ENCODE measurements around the gene TTYH2.
"Not testable (repeated sequence)": the region's sequence is repeated elsewhere in the genome, so short reads cannot be mapped to it uniquely, and the experiment has no call there.

Gene TTYH2

GRCh38 chr17:74239172-74239571 lies 25.8 kb downstream of the TTYH2 start:
- DNase-seq = no peak

GRCh38 chr17:74240618-74241205 lies 27.3 kb downstream of the TTYH2 start:
- no peak for DNase-seq

GRCh38 chr17:74241431-74241830 lies 28.1 kb downstream of the TTYH2 start:
- DNase-seq = no peak

GRCh38 chr17:74241847-74242246 lies 28.5 kb downstream of the TTYH2 start:
- no peak for DNase-seq

DNA sequence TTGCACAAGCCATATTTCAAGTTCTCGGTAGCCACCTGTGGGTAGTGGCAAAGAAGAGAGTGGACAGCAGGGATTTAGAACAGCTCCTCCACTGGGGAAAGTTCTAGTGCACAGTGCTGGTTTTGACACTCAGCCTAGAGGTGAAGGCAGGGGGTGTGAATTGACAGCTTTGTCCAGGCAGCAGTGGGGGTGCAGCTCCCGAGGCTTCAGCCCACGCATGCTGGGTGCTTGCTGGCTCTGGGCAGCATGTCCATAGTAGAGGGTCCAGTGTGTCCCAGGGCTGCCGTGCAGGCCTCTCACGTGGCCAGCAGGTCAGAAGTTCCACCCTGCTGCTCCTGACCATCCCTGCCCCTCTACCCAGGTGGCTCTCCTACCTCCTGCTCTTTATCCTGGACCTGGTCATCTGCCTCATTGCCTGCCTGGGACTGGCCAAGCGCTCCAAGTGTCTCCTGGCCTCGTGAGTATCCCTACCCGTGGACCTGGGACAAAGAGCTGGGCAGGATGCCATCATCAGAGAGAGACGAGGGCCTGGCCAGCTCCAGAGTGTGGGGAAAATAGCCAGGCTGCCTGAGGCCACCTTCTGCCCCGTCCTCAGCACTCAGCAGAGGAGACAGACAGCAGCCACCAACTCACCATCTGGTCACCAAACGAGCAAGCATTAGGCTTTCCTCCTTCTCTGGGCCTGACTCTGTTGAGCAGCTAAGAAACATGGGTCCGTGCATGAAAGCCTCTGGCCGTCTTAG lies 29.8 kb downstream of the TTYH2 start:
- no peak for DNase-seq

- no peak for DNase-seq
These were observed 30.8 kb downstream of the TTYH2 start for GRCh38 chr17:74244128-74244527.

DNA sequence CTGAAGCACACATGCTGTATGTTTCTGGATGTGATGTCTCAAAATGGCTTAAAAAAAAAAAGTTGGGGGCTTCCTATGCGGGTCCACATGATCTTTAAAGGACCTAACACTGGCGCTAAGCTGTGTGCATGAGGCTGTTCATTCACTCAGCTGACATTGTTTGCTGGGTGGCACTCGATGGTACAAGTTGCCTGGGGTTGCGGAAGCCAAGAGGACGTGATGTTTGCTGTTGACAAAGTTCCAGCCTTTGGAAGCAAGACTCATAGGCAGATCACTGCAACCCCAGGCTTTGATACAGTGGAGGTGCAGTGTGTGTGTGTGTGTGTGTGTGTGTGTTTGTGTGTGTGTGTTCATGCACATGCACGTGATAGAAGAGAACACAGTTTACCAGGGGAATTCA lies 31.2 kb downstream of the TTYH2 start:
- DNase-seq = no peak

- DNase-seq = no peak
These were observed 31.9 kb downstream of the TTYH2 start for GRCh38 chr17:74245145-74245831.

DNA sequence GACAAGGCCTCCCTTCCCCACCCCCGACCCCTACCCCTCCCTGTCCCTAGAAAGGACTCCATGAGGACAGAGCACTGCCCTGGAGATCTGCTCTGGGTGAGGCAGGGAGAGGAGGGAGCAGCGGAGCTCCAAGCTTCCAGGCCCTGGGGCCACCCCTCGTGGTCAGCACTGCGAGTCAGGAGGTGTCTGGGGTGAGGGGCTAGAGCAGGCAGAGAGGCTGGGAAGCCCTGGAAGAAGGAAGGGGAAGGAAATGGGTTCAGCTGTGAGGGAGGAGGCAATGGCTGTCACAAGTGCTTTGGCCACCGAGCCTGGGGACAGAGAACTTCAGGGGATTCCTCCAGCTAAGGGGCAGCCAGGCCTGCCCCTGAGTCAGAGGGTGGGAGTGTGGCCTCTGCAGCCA lies 32.5 kb downstream of the TTYH2 start:
- no peak for DNase-seq

DNA sequence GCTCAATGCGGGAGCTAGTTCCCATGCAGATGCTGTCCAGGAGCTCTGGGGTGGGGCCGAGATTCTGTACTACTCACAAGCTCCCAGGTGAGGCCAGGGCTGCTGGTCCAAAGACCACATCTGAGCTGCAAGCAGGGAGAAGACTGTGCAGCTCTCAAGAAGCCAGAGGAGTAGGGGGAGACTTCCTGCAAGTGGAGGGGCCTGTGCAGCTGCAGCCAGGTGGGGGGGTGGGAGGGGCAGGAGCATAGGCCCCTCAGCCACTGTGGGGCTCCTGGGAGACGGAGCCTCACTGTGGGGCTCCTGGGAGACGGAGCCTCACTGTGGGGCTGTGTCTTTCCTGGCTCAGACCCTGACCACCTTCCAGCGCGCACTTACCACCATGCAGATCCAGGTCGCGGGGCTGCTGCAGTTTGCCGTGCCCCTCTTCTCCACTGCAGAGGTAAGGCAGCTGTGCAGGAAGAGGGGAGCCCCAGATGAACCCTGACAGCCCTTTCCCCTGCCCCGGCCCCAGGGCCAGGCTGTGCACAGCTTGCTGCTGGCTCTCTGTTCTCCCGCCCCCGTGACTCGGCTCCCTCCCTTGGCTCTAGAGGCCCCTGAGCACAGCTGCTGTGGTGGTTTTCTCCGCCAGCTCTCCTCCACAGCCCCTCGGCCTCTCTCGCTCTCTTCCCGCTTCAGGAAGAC lies 36.4 kb downstream of the TTYH2 start:
- DNase-seq = no peak

GRCh38 chr17:74250324-74250995 lies 37.1 kb downstream of the TTYH2 start:
- no peak for DNase-seq

DNA sequence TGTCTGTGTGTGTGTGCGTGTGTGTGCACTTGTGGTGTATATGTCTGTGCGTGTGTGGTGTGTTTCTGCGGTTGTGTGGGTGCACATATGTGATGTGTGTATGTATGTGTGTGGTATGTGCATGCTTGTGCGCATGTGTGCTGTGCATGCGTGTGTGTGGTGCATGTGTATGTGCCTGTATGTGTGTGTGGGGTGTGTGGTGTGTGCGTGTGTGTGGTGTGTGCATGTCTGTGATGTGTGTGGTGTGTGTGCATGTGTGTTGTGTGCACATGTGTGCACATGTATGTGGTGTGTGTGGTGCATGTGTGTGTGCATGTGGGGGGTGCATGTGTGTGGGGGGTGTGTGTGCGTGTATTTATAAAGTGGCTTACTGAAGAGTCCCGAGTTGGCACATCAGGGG lies 37.7 kb downstream of the TTYH2 start:
- DNase-seq = no peak

GRCh38 chr17:74251569-74251968 lies 38.2 kb downstream of the TTYH2 start:
- no peak for DNase-seq

- DNase-seq = no peak
These were observed 38.8 kb downstream of the TTYH2 start for GRCh38 chr17:74252211-74252610.

- no peak for DNase-seq
These were observed 39.7 kb downstream of the TTYH2 start for GRCh38 chr17:74253036-74253435.

- DNase-seq = no peak
These were observed 43.9 kb downstream of the TTYH2 start for GRCh38 chr17:74257311-74257710.

DNA sequence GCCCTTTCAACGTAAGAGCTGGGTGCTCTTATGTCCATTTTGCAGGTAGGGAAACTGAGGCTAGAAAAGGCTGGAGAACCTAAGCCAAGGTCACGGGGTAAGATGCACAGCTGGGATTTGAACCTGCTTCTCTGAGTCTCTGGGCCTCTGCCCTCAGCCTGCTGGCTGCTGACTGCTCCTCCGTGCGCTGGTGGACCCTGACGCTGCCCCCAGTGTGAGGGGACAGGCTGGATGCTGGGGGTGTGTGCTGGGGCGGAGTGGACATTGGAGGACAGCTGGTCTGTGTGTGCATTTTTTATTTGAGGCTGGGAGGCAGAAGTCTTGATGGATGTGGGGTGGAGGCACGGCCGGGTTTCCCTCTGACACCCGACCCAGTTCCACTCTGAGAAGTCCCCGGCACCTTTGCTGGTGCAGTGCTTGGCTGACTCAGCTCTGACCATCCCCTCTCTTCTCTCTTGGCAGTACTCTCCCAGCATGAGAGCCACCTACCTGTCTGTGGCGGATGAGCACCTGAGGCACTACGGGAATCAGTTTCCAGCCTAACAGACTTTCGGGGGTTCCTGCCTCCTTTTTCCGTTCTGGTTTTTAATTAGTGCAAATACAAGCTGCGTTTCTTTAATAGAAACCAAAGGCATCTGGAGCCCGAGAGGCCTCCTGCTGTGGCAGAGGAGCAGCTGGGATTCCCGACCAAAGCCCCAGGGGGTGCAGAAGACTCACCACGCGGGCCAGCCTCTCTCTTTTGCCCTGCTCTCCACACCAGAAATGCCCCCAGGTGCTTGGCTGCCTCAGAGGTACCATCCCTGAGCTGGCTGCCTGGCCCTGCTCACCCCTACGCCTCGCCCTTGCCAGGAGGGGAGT lies 46.5 kb downstream of the TTYH2 start:
- DNase-seq = no peak

GRCh38 chr17:74260525-74260850 lies 47.1 kb downstream of the TTYH2 start:
- DNase-seq = no peak

DNA sequence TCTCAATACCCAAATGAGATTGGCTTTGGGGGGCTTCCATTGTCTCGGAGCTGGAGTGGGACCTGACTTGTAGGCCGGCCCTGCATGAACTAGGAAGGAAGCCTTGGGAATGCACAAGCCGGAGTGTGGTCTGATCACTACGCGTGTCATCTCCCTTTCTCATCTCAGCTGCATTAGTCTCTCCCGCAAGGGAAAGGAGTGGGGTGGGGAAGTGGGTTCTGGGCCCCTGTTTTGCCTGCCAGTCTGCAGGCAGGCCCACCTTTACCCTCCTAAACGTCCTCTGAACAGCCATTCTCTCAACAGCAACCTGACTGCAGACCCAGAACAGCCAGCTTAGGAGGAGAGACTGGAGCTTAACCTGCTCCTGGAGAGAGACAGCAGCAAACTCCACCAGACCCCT lies 49.2 kb downstream of the TTYH2 start:
- no peak for DNase-seq

DNA sequence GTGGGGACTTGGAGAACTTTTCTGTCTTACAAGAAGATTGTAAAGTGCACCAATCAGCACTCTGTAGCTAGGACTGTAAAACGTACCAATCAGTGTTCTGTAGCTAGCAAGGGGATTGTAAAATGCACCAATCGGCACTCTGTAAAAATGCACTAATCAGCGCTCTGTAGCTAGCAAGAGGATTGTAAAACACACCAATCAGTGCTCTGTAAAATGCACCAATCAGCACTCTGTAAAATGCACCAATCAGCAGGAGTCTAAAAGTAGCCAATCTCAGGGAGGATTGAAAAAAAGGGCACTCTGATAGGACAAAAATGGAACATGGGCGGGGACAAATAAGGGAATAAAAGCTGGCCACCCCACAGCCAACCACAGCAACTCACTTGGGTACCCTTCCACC lies 53.7 kb downstream of the TTYH2 start:
- not testable (repeated sequence) for DNase-seq

DNA sequence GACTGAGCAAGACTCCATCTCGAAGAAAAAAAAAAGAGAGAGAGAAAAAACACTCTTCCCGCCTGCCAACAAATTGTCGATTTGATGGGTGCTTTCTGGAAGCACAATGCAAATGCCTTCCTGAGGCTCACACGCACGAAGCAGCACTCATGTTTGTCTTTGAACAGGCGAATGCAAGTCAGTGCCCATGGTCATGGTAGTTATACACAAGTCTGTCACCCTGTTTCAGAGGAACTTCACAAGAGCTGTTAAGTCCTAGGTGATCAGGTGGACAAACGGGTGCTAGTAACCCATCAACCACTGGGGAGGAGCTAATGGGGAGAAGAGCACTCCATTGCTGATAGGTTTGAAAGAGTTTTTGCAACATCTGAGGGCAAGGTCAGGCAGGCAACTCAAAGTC lies 54.2 kb downstream of the TTYH2 start:
- DNase-seq = no peak

GRCh38 chr17:74267987-74268499 lies 54.7 kb downstream of the TTYH2 start:
- DNase-seq = no peak

All from NCI-H774 (cell line).